NB4 (cell line): ENCODE data around the gene ENHO.

Experiments used
- DNase-seq: peaks from one replicate; pipeline ENCODE4 v3.0.0; 2010; ENCODE audit warnings: low read depth
- H3K4me3 ChIP-seq: one replicate; pipeline ENCODE4 v1.5.1; 2011; ENCODE audit warnings: mild to moderate bottlenecking, low read depth, low read length, moderate library complexity
- MYC ChIP-seq: IDR thresholded peaks from 2 replicates; pipeline ENCODE4 v1.6.1; 2011; ENCODE audit warnings: low read depth, low read length
- POLR2A ChIP-seq: IDR thresholded peaks from 2 replicates; pipeline ENCODE4 v1.6.1; 2011; ENCODE audit warnings: mild to moderate bottlenecking; ENCODE audit not compliant: insufficient read length; ENCODE audit errors: extremely low read depth
- TF ChIP-seq, protein P1 (sequence below): IDR thresholded peaks from 2 replicates; pipeline ENCODE4 v1.6.1; 2011; ENCODE audit warnings: low read depth, low read length
- TF ChIP-seq, protein P2 (sequence below): IDR thresholded peaks from one replicate; pipeline ENCODE4 v1.5.1; 2012; ENCODE audit warnings: low read depth, low read length

ENHO gene

DNA sequence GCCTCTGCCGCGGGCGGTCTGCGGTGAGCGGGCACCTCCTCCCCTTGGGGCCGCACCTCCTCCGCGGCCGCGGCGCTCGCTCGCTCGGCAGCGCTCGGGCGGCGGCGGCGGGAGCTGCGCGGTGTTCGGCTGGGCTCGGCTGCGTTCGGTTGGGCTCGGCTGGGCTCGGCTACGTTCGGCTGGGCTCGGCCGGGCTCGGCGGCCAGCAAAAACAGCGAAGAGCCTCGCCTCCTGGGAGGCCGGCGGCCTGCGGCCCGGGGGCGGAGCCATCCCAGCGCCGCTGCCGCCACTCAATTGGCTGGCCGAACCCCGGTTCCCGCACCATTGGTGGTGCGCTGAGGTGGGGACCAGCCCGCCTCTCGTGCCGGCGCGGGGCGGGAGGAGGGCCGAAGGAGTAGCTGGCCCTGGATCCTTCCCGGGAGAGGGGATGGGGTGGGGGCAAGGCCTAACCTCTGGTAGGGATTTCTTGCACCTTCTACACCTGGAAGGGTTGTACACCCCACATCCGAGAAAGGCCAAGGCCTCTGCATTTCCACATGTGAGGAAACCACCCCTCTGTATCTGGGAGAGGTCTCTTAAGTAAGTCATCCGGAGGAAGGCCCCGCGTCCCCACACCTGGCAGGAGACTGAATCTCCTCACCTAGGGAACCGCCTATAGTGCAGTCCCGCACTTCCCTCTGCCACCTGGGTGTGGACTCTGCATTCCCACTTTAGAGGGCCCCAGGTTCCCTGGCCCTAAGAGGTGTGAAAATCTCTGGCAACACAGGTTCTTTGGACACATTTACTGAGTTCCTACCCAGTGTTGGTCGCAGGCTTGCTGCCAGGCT lies at the start of gene ENHO:
TSS of gene ENHO (minus strand) at position 20 of the 827 bp plus-strand sequence. CDS start 1,295 bp downstream, outside the sequence.
- TF ChIP-seq, protein P1, sequence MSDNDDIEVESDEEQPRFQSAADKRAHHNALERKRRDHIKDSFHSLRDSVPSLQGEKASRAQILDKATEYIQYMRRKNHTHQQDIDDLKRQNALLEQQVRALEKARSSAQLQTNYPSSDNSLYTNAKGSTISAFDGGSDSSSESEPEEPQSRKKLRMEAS: peak; percentile 48
- TF ChIP-seq MYC: no peak
- peak; percentile 94 for DNase-seq
- H3K4me3 ChIP-seq: peak within 1 kb of the TSS; percentile 1

DNA sequence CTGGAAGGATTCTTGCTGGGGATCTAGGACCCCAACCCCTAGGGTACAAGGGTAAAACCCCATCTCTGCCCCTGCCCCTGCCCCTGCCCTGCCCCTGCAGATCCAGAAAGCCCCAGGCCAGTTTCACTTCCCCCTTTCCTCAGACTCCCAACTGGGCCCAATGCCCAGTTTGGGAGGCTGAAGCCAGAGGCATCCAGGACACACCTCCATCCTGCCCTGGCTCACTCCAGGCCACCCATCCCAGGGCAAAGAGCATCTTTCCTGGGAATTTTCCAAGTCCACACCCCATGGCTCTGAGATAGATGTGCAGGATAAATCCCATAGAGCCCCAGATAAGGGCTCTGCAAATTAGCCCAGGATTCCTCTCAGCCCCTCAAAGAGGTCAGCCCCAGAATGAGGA lies 49.3 kb upstream of the ENHO start:
- TF ChIP-seq MYC: no peak
- TF ChIP-seq, protein P1: no peak
- TF ChIP-seq, protein P2, sequence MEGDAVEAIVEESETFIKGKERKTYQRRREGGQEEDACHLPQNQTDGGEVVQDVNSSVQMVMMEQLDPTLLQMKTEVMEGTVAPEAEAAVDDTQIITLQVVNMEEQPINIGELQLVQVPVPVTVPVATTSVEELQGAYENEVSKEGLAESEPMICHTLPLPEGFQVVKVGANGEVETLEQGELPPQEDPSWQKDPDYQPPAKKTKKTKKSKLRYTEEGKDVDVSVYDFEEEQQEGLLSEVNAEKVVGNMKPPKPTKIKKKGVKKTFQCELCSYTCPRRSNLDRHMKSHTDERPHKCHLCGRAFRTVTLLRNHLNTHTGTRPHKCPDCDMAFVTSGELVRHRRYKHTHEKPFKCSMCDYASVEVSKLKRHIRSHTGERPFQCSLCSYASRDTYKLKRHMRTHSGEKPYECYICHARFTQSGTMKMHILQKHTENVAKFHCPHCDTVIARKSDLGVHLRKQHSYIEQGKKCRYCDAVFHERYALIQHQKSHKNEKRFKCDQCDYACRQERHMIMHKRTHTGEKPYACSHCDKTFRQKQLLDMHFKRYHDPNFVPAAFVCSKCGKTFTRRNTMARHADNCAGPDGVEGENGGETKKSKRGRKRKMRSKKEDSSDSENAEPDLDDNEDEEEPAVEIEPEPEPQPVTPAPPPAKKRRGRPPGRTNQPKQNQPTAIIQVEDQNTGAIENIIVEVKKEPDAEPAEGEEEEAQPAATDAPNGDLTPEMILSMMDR: no peak
- TF ChIP-seq POLR2A: no peak
- no peak for DNase-seq
- H3K4me3 ChIP-seq: no peak overlapping the region

DNA sequence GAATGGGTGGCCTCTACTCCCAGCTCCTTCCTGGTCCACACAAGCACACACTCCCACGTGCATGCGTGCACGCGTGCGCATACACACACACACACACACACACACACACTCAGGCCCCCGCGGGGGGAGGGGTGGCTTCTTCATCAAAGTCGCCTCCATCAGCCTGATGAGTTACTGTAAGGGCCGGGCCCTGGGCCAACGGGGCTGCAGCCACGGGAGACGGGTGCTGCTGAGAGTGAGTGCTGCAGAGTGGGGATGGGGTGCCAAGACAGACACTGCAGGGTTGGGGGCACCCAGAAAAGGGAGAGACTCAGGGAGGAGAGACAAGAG lies 48.7 kb upstream of the ENHO start:
- TF ChIP-seq, protein P2: no peak
- DNase-seq: no peak
- no peak overlapping the region for H3K4me3 ChIP-seq

DNA sequence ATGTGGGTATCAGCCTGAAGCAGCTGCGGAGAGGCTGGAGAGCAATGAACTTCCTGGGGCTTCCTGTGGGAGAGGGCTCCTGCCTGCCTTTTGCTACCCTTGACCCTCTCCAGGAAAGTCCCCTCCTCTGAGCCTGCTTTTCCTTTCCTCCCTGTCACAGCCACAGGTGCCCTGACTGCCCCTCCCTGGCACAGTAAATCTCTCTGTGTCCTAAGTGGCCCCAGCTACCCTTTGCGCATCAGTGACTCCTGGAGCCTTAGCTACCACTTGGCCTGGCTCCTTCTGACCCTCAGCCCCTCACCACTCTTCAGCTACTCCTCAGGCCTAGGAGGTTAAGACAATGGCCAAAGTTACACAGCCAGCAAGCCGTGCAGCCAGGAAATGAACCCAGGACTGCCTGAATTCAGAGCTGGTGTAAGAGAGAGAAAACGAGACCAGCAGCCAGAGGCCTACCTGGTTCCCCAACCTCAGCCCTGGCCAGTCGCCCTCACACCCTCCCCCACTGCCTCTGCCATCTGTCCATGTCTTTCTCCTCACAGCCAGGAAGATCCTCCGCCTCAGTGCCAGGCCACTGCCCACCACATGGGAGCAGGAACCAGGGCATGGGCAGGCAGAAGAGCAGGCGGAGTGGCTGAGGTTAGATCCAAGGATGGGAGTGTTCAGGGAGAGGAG lies 48.2 kb upstream of the ENHO start:
- H3K4me3 ChIP-seq: no peak overlapping the region
- TF ChIP-seq POLR2A (no peak), MYC (no peak)
- TF ChIP-seq, protein P1: no peak
- TF ChIP-seq, protein P2: no peak
- no peak for DNase-seq

DNA sequence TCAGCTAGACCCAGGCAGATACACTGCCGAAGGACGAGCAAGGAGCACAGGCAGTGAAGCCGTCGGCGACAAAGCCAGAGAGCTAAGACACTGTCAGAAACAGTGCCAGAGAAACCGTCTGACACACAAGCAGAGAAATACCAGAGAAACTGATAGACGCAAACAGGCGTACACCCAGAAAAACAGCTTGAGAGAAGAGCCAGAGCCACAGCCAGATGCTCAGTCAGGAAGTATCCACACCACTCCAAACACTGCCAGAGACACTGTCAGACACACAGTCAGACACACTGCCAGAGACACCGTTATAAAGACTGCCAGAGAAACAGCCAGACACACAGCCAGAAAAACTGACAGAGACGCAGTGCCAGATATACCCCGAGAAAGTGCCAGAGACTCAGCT lies 47.6 kb upstream of the ENHO start:
- TF ChIP-seq, protein P1: no peak
- TF ChIP-seq, protein P2: no peak
- TF ChIP-seq MYC: no peak
- TF ChIP-seq POLR2A: no peak
- no peak for DNase-seq
- H3K4me3 ChIP-seq: no peak overlapping the region

DNA sequence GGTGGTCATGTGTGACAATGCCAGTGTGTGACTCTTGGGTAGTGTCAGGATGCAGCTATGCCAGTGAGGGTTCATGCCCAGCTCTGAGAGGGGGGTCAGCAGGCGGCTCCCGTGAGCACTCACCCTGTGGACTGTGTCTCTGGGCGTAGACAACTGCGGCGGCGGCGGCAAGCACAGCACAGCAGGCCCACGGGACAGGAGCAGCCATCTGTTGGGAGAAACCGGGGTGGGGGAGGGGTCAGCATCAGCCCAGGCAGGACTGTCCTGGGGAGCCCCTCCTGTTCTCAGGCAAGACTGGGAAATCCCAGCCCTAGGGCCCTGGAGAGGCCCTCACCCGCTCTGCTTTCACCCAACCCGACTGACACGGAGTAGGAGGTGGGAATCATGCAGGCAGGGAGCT lies 46.0 kb upstream of the ENHO start:
- TF ChIP-seq, protein P1: no peak
- TF ChIP-seq, protein P2: no peak
- TF ChIP-seq MYC: no peak
- no peak for TF ChIP-seq POLR2A
- no peak overlapping the region for H3K4me3 ChIP-seq
- no peak for DNase-seq
